GM21825 (cell line): ENCODE measurements around the gene LRRC7.
"Not testable (repeated sequence)": the region's sequence is repeated elsewhere in the genome, so short reads cannot be mapped to it uniquely, and the experiment has no call there.

ENCODE experiments used
- ATAC-seq: cut with Tn5 transposase; IDR thresholded peaks from one replicate; pipeline ENCODE4 v1.9.1; 2021; ENCODE audit warnings: mild to moderate bottlenecking, moderate library complexity; ENCODE audit not compliant: unreplicated experiment

LRRC7 gene

DNA sequence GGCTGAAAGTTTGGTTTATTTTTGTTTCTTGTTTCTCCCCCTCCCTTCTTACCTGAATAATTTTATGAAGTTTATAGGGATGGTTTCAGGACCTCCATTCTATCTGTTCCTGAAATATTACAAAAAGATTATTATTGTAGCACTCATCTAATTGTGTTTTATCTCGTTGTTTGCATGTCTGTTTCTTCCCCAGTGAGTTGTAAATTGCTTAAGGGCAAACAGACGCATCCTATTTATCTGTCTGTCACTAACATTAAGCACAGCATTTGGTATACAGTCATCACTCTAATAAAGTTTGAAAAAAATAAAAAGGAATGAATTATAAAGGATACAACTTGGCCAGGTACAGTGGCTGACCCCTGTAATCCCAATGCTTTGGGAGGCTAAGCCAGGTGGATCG lies 123.5 kb downstream of the LRRC7 start:
- no peak for ATAC-seq

DNA sequence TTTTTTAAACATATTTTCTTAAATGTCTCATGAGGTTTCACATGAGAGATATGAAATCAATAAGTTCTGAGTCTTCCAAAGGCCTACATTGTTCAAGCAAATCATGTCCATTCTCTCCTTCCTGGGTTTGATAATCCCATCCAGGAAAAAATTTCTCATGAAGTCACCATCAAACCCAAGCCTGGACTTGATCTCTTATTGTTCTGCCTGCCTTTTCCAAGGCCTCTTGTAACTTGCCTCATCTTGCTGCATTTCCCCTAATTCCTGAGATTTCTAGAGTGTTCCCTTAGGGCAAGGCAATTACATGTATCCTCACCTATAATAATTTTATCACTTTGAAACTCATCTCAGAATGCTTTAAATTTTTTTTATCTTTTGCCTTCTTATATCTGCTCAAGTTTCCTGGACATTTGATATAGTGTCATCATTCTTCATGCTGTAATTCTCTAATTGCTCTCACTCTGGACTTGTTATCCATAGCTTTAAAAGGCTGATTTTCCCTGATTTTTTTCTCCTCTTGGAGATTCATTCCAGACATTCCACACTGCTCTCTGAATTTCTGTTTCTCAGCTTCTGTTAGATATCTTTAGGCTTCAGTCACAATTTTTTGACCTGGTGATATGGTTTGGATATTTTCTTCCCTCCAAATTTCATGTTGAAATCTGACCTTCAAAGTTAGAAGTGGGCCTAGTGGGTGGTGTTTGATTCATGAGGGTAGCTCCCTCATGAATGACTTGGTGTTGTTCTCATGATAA lies 126.4 kb downstream of the LRRC7 start:
- ATAC-seq: no peak

DNA sequence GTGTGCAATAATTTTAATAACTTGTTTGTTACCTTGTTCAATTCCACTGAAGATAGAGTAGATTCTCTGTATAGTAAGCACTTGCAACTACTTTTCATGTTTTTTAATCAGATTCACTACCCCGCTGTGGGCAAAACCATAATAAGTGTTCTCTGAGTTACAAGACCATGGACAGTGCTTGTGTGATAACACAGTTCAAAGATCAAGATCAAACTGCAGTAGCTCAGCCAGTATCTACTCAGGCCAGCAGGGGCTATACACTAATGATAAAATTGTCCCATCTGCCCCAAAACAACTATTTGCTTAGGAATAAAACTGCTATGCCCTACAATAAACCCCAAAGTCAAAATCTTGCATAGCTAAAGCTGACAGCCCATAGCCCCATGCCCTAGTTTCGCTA lies 129.6 kb downstream of the LRRC7 start:
- ATAC-seq: no peak

DNA sequence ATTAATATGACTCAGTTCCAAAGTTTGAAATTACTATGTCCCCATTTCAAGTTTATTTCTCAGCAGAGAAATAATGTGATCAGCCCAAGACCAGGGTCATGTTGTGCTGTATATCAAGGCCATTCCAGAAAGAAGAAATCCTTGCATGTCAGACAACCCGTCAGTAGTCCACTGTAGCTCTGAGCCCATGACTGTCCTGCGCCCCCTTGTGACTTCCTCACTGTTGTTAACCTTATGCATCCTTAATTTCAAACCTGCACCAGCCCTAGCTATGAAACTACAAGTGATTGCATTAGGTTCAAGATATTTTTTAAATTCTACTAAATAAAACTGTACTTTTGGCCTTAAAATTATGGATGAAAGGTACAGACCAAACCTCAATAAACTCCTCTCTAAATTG lies 133.0 kb downstream of the LRRC7 start:
- no peak for ATAC-seq

DNA sequence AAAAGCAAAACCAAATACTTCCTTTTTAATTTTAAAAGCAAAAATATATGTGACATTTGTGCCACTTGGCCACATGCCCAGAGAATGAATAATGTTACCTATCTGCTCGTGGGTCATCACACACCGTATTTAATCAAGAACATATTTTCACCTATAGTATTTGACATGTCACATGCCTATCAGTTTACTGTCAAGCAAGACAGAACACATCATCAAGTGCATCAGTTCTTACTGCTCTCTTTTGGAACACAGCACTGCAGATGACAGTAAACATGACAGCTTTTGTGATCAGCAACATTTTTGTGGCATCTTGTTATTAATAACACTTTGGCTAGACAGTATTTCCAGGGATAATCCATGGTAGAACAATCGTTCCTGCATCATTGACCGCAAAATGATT lies 134.4 kb downstream of the LRRC7 start:
- ATAC-seq: no peak

DNA sequence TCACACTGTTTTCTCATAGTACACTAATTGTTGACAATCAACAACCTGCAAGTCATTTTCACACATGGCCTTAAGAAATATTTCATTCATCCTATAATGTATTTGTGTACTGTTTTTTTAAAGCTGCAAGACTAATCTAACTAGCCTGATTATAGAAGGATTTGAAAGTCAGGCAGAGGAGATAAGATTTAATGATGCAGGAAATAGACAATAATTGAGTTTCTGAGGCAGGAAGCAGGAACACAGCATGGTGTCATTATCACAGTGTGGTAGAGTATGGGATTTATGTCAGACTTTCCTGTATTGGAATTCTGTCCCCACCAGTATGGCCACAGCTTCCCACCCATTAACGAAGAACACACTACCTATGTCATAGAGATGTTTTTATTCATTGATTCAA lies 138.8 kb downstream of the LRRC7 start:
- no peak for ATAC-seq

DNA sequence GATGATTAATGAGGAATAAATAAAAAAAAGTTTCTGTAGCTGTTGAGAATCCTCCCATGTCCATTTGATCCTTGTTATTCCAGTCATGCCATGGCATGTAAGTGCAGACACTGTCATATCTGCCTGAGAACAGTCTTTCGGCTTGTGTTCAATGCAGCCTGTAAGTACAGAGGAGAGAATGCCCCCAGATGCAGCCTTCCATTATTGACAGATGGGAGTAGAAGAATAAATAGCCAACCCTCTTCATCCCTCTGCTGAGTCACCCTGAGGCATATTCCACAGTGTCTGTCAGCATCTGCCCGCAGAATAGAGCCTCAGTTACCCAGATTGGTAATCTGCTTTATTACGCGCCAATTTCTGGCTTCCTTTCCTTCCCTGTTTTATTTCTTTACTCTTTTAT lies 139.4 kb downstream of the LRRC7 start:
- no peak for ATAC-seq

DNA sequence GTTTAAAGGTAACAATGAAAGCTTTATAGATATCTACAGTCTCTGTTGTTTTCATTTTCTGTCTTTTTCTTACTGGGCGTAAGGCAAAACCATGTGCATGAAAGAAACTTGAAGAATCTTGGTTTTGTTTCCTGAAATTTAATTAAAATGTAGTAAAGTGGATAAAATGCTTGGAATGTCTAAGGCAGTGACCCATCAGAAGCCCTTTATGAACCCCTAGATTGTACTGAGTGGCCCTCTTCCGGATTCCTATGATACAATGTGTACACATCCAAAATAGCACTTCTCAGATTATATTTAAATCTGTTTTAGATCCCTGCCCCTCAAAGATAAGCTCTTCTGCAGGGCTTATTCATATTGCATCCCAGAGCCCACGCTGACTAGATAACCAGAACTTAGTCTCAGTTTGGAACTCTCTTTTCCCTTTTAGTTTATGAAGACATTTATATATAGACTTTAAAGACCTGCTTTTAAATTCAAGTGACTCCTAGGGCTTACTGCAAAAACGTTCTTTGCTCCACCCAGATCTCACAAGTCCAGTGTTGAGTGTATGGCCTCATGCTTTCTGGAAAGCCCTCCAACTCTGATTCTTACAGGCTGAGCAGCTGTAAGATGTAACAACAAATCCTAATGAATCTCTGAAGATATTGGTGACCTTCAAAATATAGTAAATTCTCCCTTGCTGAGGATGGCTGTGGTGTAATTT lies 142.9 kb downstream of the LRRC7 start:
- no peak for ATAC-seq

DNA sequence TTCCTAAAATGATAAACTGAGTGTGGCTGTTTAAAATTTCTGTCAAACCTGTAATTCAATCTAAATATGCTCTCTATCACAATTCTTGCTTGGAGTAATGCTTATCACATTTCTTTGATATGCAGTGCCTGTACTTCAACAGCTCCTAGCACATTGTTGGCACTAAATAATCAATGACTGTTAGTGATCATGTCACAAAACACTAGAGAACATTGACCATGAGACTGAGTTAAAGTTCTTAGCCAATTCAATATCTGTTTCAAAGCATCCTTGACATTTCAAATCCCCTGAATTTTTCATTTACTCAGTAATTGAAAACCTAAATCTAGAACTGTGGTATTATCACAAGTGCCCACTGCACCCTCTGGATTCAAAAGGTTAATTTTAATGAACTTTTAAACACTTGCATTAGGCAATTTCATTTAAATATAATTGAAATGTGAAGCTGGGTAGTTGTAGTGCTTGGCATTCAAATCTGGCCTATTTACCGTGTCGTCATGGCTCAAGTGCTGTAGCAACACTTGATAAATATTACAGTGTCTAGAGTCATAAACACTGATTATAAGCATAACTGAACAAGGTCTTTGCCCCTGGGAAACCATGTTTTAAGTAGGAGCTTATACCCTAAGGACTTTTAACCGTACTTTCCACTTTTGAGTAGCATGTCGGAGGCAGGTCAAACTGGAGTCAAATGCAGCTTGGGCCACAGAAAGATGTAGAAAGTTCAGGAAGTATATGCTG lies 143.6 kb downstream of the LRRC7 start:
- no peak for ATAC-seq

DNA sequence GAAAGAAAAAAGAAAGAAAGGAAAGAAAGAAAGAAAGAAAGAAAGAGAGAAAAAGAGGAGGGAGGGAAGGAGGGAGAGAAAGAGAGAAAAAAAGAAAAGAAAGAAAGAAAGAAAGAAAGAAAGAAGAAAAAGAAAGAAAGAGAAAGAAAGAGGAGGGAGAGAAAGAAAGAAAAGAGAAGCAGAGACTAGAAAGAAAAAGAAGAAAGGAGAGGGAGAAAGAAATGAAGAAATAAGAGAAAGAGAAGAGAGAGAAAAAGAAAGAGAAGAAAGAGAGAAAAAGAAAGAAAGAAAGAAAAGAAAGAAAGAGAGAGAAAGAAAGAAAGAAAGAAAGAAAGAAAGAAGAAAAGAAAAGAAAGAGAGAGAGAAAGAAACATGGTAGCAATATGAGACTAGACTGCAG lies 150.1 kb downstream of the LRRC7 start:
- ATAC-seq: not testable (repeated sequence)

DNA sequence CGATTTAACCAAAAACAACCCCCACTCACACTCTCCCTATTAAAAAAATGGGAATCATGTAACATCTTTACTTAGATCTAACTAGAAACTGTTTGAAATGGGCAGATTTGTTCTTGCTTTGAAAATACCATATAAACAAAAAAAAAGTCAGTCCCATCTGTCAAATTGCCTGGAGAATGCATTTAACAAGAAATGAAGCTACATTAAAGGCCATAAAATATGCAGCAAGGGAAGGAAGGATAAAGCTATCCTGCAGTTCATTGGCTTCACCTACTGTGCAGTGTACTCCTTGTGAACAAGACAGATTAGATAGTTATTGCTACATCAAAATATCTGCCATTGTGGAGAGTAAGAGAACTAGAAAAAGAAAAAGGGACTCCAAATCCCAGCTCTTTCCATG lies 160.5 kb downstream of the LRRC7 start:
- no peak for ATAC-seq

DNA sequence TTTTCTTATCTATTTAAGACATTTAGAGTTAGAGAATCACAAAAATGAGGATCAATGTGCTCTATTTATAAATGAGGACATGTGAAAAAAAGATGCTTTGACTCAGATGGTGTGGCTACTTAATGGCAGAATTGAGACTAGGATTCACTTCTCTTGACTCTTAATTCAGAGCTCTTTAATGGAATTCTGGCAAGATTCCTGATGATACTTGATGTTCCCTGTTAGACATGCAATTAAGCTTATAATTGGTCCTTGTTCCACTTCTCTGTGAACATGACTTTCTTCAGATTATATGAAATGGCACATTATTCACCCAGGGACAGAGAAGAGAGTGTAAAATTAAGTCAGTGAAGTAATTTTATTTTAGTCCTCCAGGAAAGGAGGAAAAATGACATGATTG lies 165.3 kb downstream of the LRRC7 start:
- no peak for ATAC-seq

DNA sequence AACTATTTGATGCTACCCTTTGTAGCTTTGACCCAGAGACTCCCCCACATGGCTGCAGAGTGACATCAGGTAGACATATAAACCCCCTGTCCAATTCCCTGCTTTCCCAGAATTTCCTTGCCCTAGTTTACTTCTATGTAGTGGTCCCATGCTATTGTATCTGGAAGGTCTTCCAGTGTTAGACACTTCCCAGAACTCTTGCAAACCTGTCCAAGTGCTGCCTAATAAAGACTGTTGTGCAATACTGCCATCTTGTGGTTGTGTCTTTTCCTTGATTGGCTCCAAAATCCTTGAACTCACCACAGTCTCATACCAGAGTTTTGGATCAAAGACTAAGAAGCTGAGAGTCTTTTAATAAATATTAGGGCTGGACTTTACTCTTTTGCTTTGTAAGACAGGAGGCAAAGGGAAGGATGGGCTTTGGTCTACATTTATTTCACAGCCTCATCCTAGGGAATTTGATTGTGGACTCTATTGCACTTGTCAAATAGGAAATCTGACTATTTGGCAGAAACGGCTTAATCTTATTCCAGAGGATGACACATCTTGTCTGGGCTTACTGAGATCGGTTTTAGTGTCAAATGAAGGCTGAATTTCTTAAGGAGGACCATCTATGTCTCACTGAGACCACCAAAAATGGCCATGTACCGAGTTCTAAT lies 169.9 kb downstream of the LRRC7 start:
- ATAC-seq: no peak

DNA sequence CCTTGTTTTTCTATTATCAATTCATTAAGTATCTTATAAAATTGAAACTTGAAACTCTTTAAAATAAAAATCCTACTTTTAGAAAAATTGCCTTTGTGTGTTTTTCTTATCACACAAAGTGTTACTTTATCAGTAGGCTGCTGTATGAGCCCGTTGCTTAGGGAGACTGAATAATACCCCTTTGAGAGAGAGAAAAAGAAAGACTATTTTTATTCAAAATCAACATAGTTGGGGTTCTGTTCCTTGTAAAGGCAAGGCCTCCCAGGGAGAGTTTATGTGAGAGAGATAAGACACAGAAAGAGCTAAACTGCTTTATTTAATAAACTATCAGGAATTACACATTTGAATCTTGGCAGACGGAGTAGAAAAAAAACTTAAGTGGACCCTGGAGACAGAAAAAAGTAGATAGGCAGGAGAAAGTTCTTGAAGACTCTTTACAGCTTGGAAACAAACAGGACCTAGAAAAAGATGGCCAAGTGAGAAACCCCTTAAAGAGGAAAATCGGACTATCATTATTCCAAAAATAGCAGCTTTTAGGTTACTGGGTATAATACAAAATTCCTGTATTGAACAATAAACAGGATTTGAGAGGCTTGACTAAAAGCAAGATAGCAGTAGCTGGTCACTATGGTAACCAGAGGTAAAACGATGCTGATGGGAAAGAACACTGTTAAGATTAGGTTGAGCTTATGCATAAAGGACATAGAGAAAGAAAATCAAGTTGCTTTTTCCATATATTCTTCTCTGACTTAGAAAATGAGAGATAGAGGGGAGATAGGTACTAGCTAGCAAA lies 170.9 kb downstream of the LRRC7 start:
- ATAC-seq: no peak

DNA sequence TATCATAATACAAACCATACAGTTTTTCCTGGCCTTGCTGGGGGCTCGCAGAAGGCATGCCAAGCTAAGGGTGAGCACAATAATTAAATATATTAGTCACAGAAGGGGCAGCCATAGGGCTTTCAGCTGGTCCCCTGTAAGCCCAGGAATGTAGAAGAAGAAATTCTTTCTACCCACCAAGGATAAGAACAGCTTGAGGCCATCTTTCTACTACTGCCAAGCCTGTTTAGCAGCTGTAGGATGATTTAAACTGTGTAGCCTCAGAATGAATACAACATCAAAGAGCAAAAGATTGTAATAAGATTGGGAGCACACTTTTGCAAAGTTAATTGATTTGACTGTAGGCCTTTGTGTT lies 171.5 kb downstream of the LRRC7 start:
- ATAC-seq: no peak

DNA sequence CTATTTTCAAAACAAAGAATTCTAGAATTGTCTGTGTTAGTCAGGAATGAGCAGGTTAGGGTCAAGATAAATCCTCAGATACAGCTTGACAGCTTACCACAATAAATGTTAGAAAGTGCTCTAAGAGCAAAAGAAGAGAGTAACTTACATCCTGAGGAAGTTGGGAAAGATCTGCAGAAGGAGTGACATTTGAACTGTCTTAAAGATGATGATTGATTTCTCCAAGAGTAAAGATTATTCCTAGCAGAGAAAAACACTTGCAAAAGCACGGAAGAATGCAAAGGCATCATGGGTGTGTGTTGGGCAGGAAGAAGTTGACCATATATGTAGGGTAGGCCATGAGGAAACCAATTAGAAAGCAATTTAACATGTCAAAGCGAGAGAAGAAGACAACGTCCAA lies 175.4 kb downstream of the LRRC7 start:
- no peak for ATAC-seq

DNA sequence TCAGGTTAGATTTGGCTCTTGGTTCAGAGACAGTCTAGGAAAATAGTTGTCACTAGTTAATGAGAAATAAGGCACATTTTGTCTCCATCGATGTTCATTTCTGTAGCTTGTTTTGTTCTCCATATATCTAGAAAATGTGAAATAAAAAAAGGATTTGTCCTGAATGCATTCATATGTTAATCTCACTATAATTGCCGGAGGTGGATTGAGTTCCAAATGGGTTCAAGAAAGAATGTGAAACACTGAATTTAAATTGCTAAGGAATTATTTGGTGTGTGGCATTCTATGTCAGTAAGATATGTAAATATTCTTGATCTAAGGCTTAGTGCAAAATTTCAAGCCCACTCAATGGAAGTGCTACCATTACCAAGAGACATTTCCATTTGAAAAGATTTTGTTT lies 176.7 kb downstream of the LRRC7 start:
- ATAC-seq: no peak

DNA sequence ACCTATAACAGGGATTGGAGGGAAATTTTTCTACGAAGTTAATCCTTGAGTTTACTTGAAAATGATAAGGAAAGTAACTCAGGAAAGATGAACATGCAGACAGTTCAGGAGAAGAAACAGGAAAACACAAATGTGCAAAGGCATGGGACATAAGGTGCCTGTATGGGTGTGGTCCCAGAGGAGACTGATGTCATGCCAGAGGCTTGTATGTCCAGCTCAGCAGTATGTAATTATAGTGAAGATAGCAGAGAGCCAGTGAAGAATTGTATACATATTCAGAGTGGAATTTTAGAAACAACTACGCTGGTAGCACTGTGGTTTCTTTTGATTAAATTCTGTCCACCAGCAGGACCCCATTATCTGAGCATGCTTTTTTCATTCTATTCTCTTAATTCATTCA lies 179.5 kb downstream of the LRRC7 start:
- no peak for ATAC-seq

DNA sequence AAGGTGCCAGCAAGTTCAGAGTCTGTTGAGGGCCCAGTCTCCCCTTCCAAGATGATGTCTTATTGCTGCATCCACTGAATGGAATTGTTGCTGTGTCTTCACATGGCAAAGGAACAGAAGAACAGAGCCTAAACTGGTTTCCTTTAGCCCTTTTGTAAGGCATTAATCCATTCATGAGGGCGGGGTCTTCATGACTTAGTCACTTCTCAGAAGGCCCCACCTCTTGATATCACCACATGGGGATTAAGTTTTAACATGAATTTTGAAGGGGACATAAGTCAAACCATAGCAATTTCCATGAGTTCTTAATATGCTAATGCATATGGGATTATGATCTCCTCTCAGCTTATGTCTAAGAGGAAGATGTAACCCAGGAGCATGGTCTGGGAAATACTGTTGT lies 182.9 kb downstream of the LRRC7 start:
- no peak for ATAC-seq

DNA sequence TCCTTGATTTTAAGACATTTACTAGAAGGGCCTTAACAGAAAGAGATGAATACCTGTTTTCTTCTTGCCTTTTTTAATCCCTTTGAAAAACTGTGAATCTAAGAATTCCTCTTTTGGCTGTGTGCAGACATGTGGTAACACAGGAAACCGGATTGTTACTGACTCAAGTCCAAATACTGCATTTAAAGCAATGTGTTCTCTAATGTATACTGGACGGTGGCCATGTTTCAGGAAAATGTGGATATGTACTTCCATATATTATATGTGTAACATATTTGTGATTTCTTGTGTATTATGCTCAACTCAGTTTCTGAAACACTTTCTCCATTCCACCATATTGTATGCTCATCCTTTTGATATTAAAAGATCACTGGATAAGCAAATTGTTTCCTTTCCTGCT lies 185.1 kb downstream of the LRRC7 start:
- ATAC-seq: no peak

DNA sequence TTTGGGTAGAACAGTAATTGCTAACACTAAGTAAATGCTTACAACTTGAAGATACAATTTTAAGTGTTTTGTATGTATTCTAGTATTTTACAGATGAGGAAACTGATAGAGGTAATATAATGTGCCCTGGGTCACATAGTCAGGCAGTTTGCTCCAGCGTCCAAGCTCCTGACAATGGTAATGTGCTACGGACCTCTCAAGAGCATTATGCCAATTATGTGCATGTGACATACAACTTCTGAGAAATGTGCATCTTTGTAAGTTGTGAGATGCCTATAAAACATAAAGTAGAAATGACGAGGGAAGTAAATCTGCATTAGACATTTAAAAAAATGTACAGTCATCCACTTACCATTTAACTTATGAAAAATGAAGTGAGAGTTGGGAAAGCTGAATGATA lies 186.8 kb downstream of the LRRC7 start:
- ATAC-seq: no peak
